Measurements from ENCODE around the gene GRID2.

- TF ChIP-seq POLR2A (IDR thresholded peaks at IDR 0.05; ENCODE audit: low read depth, low read length) = no peak
- TF ChIP-seq BMI1 (IDR thresholded peaks at IDR 0.05; ENCODE audit: borderline replicate concordance) = no peak
- TF ChIP-seq CHD2 (IDR thresholded peaks at IDR 0.05; ENCODE audit: borderline replicate concordance, low read depth, low read length) = no peak
- no peak for TF ChIP-seq EED (IDR thresholded peaks at IDR 0.05; ENCODE audit: low read depth)
- TF ChIP-seq NFIC (IDR thresholded peaks at IDR 0.05; ENCODE audit: low read depth, low read length) = no peak
- no peak for TF ChIP-seq USF2 (IDR thresholded peaks at IDR 0.05; ENCODE audit: borderline replicate concordance, low read depth, low read length)
- no peak for TF ChIP-seq ZNF217 (IDR thresholded peaks at IDR 0.05)
- no peak for TF ChIP-seq TCF12 (IDR thresholded peaks at IDR 0.05; ENCODE audit: low read depth, low read length)
- no peak for TF ChIP-seq JUND (IDR thresholded peaks at IDR 0.05; ENCODE audit: low read depth, low read length)
- no peak for TF ChIP-seq SIN3A (IDR thresholded peaks at IDR 0.05; ENCODE audit: low read depth, low read length)
These were observed 510.9 kb downstream of the GRID2 start for GRCh38 chr4:92814677-92815076.

Data from GM12878 (cell line).